Liver (tissue), 9 donors: ENCODE measurements around the gene DYNC1I2. TPM values are rescaled to one million over a fixed set of nuclear protein-coding genes. Genes with fewer than 3 reads are reported as not detected.

ENCODE experiments used
- DNase-seq: peaks from one replicate; pipeline ENCODE4 v3.0.0-alpha.2; 2017; ENCODE audit warnings: low spot score
- H3K27ac ChIP-seq, 2 donors: one replicate each; pipeline ENCODE4 v1.7.0; 2013; ENCODE audit warnings: inconsistent platforms in 2 of 2, low read length in 2 of 2, control low read depth in 1 of 2, low read depth in 1 of 2, mild to moderate bottlenecking in 1 of 2
- H3K27me3 ChIP-seq, 4 donors: one replicate each; pipeline versions ENCODE4 v1.6.1 to v1.7.0; 2013; ENCODE audit warnings: low read length in 3 of 4, inconsistent platforms in 1 of 4, mild to moderate bottlenecking in 1 of 4, moderate library complexity in 1 of 4; ENCODE audit not compliant: control insufficient read depth in 4 of 4, insufficient read depth in 4 of 4
- H3K36me3 ChIP-seq, 4 donors: one replicate each; pipeline versions ENCODE4 v1.6.1 to v1.7.0; 2013; ENCODE audit warnings: low read length in 3 of 4, mild to moderate bottlenecking in 3 of 4, low read depth in 1 of 4, moderate library complexity in 1 of 4; ENCODE audit not compliant: control insufficient read depth in 4 of 4, insufficient read depth in 3 of 4
- H3K4me1 ChIP-seq, 4 donors: one replicate each; pipeline versions ENCODE4 v1.6.1 to v1.7.0; 2013; ENCODE audit warnings: low read length in 3 of 4, mild to moderate bottlenecking in 3 of 4, moderate library complexity in 1 of 4; ENCODE audit not compliant: control insufficient read depth in 4 of 4, insufficient read depth in 4 of 4
- H3K4me3 ChIP-seq, 3 donors: one replicate each; pipeline versions ENCODE4 v1.6.1 to v1.7.0; 2013; ENCODE audit warnings: low read length in 3 of 3, control low read depth in 1 of 3, low read depth in 1 of 3, mild to moderate bottlenecking in 1 of 3
- H3K9ac ChIP-seq, 2 donors: one replicate each; pipeline ENCODE4 v1.7.0; 2013; ENCODE audit warnings: low read length in 2 of 2, mild to moderate bottlenecking in 2 of 2, moderate library complexity in 2 of 2, control low read depth in 1 of 2, low read depth in 1 of 2
- H3K9me3 ChIP-seq, 4 donors: one replicate each; pipeline versions ENCODE4 v1.6.1 to v1.7.0; 2013; ENCODE audit warnings: low read length in 3 of 4; ENCODE audit not compliant: control insufficient read depth in 4 of 4
- EGR1 ChIP-seq, 2 donors: IDR thresholded peaks; 2 replicates each; pipeline ENCODE4 v1.6.1; 2016 to 2018; ENCODE audit warnings: antibody characterized with exemption in 2 of 2, low read depth in 2 of 2
- FOXA1 ChIP-seq: IDR thresholded peaks from 2 replicates; pipeline ENCODE4 v1.6.1; 2016; ENCODE audit warnings: antibody characterized with exemption
- FOXA2 ChIP-seq: IDR thresholded peaks from 2 replicates; pipeline ENCODE4 v1.6.1; 2016; ENCODE audit warnings: antibody characterized with exemption
- GABPA ChIP-seq, 2 donors: IDR thresholded peaks in 1 of 2; conservative IDR thresholded peaks in 1 of 2; 2 replicates each; pipeline ENCODE4 v1.6.1; 2016; ENCODE audit warnings: antibody characterized with exemption in 2 of 2, mild to moderate bottlenecking in 1 of 2, moderate library complexity in 1 of 2
- HNF4A ChIP-seq, 2 donors: conservative IDR thresholded peaks; 2 replicates each; pipeline ENCODE4 v1.6.1; 2016; ENCODE audit warnings: antibody characterized with exemption in 2 of 2, mild to moderate bottlenecking in 2 of 2
- NR2F2 ChIP-seq: IDR thresholded peaks from 2 replicates; pipeline ENCODE4 v1.6.1; 2016; ENCODE audit warnings: antibody characterized with exemption
- RAD21 ChIP-seq, 2 donors: IDR thresholded peaks; 2 replicates each; pipeline ENCODE4 v1.6.1; 2016; ENCODE audit warnings: antibody characterized with exemption in 2 of 2, mild to moderate bottlenecking in 2 of 2
- RXRA ChIP-seq, 2 donors: IDR thresholded peaks; 2 replicates each; pipeline ENCODE4 v1.6.1; 2017 to 2018; ENCODE audit warnings: antibody characterized with exemption in 2 of 2, mild to moderate bottlenecking in 1 of 2
- TAF1 ChIP-seq: conservative IDR thresholded peaks from 2 replicates; pipeline ENCODE4 v1.6.1; 2016; ENCODE audit warnings: antibody characterized with exemption, mild to moderate bottlenecking
- WGBS: extraction: QIAGEN DNeasy Blood & Tissue Kit; methylation state at CpG from one replicate; pipeline ENCODE4 v1.1.7; 2013; 5-methylcytosine and 5-hydroxymethylcytosine counted together
- polyA plus RNA-seq, 2 donors: library from polyadenylated mRNA; stranded (reverse) in 1 of 2; unstranded in 1 of 2; fragments of 200-250 nt in 1 of 2; fragments of >200 nt in 1 of 2; fragmentation: Nextera tagmentation in 1 of 2; extraction: Ambion mirVana in 1 of 2; gene quantifications; one replicate each; pipeline versions ENCODE4 v1.2.1 to v1.2.3, GENCODE V29; 2013 to 2015
- total RNA-seq, 2 donors: library from RNA; depleted of rRNA; stranded (reverse); fragments of >200 nt; gene quantifications; one replicate each; pipeline ENCODE4 v1.2.3, GENCODE V29; 2014
- TF ChIP-seq, protein P1 (sequence below): IDR thresholded peaks from 2 replicates; pipeline ENCODE4 v1.6.1; 2016; ENCODE audit warnings: antibody characterized with exemption
- TF ChIP-seq, protein P2 (sequence below): fragments of 150-350 bp; IDR thresholded peaks from 2 replicates; pipeline ENCODE4 v1.5.1; 2017; ENCODE audit warnings: improper control_type of control experiment, low read depth, low read length; ENCODE audit not compliant: missing input control
- TF ChIP-seq, protein P3 (sequence below): IDR thresholded peaks from 2 replicates; pipeline ENCODE4 v1.6.1; 2016; ENCODE audit warnings: antibody characterized with exemption
- donor health status: healthy.
- donor health status: healthy.
- donor health status: healthy.
- donor health status: healthy.
- donor health status: healthy.

Gene DYNC1I2
- total and polyA plus RNA-seq, 4 donors: 20.4 to 45.2 (median 28.1) TPM

DNA sequence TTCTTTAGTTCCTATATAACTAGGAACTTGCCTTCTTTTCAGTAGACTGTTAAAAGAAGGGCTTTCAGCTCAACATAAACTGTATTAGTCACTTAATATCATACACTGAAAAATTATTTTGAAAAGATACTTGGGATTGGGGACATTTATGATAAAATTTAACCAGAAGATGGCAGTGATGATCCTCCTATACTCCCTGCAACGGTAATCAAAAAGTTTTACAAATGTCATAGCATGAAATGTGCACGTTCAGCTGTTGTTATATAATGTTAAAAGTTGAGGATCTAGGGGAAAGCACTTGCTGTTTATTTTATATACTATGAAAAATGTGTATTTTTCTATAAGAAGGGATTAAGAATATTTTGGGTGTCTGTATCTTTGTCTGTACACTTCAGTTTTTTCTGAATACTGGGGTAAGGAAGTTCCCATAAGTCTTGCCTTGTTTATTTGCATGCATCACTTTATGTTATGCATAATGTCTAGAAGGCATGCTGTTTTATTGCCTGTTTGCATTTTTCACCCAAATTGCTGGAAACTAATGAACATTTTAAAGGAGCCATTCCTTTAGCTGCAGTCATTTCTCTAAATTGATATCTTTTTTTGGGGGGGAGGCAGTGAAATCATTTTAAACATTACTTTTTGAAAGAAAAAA is 19.0 kb downstream of the DYNC1I2 start:
- H3K9ac ChIP-seq: no peak overlapping the region
- no peaks in the 10 kb centered on the region for H3K9me3 ChIP-seq
- no peaks in the 10 kb centered on the region for H3K27me3 ChIP-seq
- H3K4me1 ChIP-seq: peaks cover 0 to 4% (median 0%) of the 10 kb centered on the region in 4 donors
- no peak overlapping the region for H3K27ac ChIP-seq
- H3K4me3 ChIP-seq: no peak overlapping the region
- H3K36me3 ChIP-seq: peaks cover 0 to 3% (median 0%) of the 10 kb centered on the region in 4 donors
- WGBS: 9% methylated on average over 2 of the region's 2 CpGs
- no peak for DNase-seq
- TF ChIP-seq, protein P1, sequence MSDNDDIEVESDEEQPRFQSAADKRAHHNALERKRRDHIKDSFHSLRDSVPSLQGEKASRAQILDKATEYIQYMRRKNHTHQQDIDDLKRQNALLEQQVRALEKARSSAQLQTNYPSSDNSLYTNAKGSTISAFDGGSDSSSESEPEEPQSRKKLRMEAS: no peak
- TF ChIP-seq RAD21 (IDR thresholded peaks at IDR 0.05): peak; percentile 86
- TF ChIP-seq, protein P2, sequence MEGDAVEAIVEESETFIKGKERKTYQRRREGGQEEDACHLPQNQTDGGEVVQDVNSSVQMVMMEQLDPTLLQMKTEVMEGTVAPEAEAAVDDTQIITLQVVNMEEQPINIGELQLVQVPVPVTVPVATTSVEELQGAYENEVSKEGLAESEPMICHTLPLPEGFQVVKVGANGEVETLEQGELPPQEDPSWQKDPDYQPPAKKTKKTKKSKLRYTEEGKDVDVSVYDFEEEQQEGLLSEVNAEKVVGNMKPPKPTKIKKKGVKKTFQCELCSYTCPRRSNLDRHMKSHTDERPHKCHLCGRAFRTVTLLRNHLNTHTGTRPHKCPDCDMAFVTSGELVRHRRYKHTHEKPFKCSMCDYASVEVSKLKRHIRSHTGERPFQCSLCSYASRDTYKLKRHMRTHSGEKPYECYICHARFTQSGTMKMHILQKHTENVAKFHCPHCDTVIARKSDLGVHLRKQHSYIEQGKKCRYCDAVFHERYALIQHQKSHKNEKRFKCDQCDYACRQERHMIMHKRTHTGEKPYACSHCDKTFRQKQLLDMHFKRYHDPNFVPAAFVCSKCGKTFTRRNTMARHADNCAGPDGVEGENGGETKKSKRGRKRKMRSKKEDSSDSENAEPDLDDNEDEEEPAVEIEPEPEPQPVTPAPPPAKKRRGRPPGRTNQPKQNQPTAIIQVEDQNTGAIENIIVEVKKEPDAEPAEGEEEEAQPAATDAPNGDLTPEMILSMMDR: peak; percentile 31

DNA sequence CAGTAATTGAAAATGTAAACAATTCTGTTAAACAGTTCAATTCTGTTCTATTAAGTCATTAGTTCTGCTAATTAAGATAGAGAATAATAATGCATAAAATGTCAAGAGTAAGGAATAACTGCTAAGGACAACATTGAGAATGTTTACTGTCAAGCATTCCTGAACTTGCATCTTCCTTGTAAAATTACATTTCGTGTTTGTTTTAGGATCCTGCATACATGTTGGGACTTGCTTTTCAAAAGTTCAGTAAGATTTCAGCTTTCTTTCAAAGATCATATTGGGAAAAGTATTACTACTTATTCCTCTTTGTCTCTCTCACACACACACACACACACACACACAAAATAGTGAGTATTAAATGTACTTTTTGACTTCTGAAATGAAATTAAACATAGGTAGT is 20.5 kb downstream of the DYNC1I2 start:
- H3K4me1 ChIP-seq: peaks cover 0 to 4% (median 0%) of the 10 kb centered on the region in 4 donors
- no peaks in the 10 kb centered on the region for H3K9me3 ChIP-seq
- H3K27ac ChIP-seq: no peak overlapping the region
- no peak for TF ChIP-seq RAD21 (IDR thresholded peaks at IDR 0.05)
- no peak for TF ChIP-seq RXRA (IDR thresholded peaks at IDR 0.05)
- peaks cover 0 to 3% (median 0%) of the 10 kb centered on the region in 4 donors for H3K36me3 ChIP-seq
- 87% methylated on average over 1 of the region's 1 CpG for WGBS
- H3K4me3 ChIP-seq: no peak overlapping the region
- H3K27me3 ChIP-seq: no peaks in the 10 kb centered on the region
- DNase-seq: no peak
- no peak overlapping the region for H3K9ac ChIP-seq

DNA sequence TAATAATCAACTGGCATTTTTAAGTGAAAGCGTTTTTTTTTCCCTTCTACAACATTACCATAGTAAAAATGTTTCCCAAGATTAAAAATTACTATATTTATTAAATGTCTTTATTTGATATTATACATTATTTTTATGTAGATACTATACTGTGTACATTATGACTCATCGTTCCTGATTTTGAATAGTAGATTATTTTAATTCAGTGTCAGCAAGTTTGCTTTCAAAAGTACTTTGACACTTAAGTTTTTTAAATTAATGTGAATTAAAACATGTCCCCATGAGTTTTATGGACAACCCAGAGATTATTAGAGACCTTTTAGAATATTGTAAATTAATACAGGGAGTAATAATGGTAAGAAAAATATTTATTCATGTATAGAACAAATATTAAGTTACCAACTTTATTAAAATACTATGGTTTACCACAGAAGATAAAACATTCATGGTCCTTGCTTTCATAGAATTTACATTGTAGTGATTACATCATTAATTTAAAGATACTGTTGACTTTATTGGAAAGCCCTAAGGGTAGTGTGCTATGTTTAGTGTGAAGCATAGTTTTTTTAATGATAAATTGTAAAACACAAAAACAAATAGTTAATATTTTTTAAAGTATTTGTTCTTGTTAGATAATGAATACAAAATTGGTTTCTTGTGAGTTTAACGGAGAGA is 21.9 kb downstream of the DYNC1I2 start:
- Histone ChIP-seq H3K9me3 (no peaks in the 10 kb centered on the region), H3K27me3 (no peaks in the 10 kb centered on the region), H3K36me3 (peaks cover 0 to 3% (median 0%) of the 10 kb centered on the region in 4 donors), H3K4me1 (peaks cover 0 to 4% (median 0%) of the 10 kb centered on the region in 4 donors), H3K4me3 (no peak overlapping the region), H3K27ac (no peak overlapping the region), H3K9ac (no peak overlapping the region)
- no peak for DNase-seq
- TF ChIP-seq, protein P3, sequence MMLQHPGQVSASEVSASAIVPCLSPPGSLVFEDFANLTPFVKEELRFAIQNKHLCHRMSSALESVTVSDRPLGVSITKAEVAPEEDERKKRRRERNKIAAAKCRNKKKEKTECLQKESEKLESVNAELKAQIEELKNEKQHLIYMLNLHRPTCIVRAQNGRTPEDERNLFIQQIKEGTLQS: no peak
- TF ChIP-seq, protein P1: no peak
- no peak for TF ChIP-seq HNF4A (conservative IDR thresholded peaks at IDR 0.05)
- TF ChIP-seq GABPA (IDR thresholded peaks at IDR 0.05 in 1 of 2, conservative IDR thresholded peaks at IDR 0.05 in 1 of 2): no peak
- no peak for TF ChIP-seq TAF1
- no peak for TF ChIP-seq EGR1 (IDR thresholded peaks at IDR 0.05; ENCODE audit: low read depth in 2 of 2)
- no peak for TF ChIP-seq RXRA (IDR thresholded peaks at IDR 0.05)
- no peak for TF ChIP-seq FOXA1
- no peak for TF ChIP-seq FOXA2
- no peak for TF ChIP-seq NR2F2
- 85% methylated on average over 3 of the region's 3 CpGs for WGBS
